ENCODE results near the gene IGF2BP3.
"Not testable (repeated sequence)": the region's sequence is repeated elsewhere in the genome, so short reads cannot be mapped to it uniquely, and the experiment has no call there.

The IGF2BP3 gene

GRCh38 chr7:23419160-23419559 is 51.1 kb downstream of the IGF2BP3 start:
- no peak for DNase-seq

- DNase-seq: no peak
Measured at GRCh38 chr7:23418046-23418445, 52.2 kb downstream of the IGF2BP3 start.

- no peak for DNase-seq
Measured at GRCh38 chr7:23415198-23415597, 55.1 kb downstream of the IGF2BP3 start.

- no peak for DNase-seq
Measured at GRCh38 chr7:23410446-23411183, 59.7 kb downstream of the IGF2BP3 start.

GRCh38 chr7:23406564-23406963 is 63.7 kb downstream of the IGF2BP3 start:
- not testable (repeated sequence) for DNase-seq

- no peak for DNase-seq
Measured at GRCh38 chr7:23405240-23405618, 65.1 kb downstream of the IGF2BP3 start.

GRCh38 chr7:23404546-23405239 is 65.6 kb downstream of the IGF2BP3 start:
- peak; percentile 26 for DNase-seq

- DNase-seq: peak; percentile 47
Measured at GRCh38 chr7:23403970-23404369, 66.3 kb downstream of the IGF2BP3 start.

- DNase-seq: not testable (repeated sequence)
Measured at GRCh38 chr7:23398090-23398489, 72.2 kb downstream of the IGF2BP3 start.

GRCh38 chr7:23397241-23397640 is 73.0 kb downstream of the IGF2BP3 start:
- no peak for DNase-seq

GRCh38 chr7:23396222-23397015 is 73.9 kb downstream of the IGF2BP3 start:
- DNase-seq: no peak

- no peak for DNase-seq
Measured at GRCh38 chr7:23394488-23395171, 75.7 kb downstream of the IGF2BP3 start.

GRCh38 chr7:23393636-23394035 is 76.7 kb downstream of the IGF2BP3 start:
- DNase-seq: no peak

- no peak for DNase-seq
Measured at GRCh38 chr7:23389701-23390100, 80.6 kb downstream of the IGF2BP3 start.

- no peak for DNase-seq
Measured at GRCh38 chr7:23387583-23387982, 82.7 kb downstream of the IGF2BP3 start.

GRCh38 chr7:23385140-23385539 is 85.2 kb downstream of the IGF2BP3 start:
- DNase-seq: no peak

GRCh38 chr7:23383225-23383624 is 87.1 kb downstream of the IGF2BP3 start:
- DNase-seq: no peak

- no peak for DNase-seq
Measured at GRCh38 chr7:23380961-23381360, 89.3 kb downstream of the IGF2BP3 start.

- no peak for DNase-seq
Measured at GRCh38 chr7:23380556-23380955, 89.7 kb downstream of the IGF2BP3 start.

- no peak for DNase-seq
Measured at GRCh38 chr7:23378996-23379395, 91.3 kb downstream of the IGF2BP3 start.

- DNase-seq: no peak
Measured at GRCh38 chr7:23377134-23377533, 93.2 kb downstream of the IGF2BP3 start.

GRCh38 chr7:23373151-23374004 is 96.9 kb downstream of the IGF2BP3 start:
- DNase-seq: peak; percentile 82

Measured in stimulated activated CD4-positive, alpha-beta T cell treated with anti-CD3 and anti-CD28 coated beads, Interleukin-1b, Interleukin-23, amount 100 ng/mL, for 48 hours (primary cell).